Measurements from ENCODE around the gene CABLES1. TPM values are rescaled to one million over a fixed set of nuclear protein-coding genes. Genes with fewer than 3 reads are reported as not detected.

The CABLES1 gene
- total RNA-seq, 2 donors from 2014 or later: 9.9 to 16.7 TPM

DNA sequence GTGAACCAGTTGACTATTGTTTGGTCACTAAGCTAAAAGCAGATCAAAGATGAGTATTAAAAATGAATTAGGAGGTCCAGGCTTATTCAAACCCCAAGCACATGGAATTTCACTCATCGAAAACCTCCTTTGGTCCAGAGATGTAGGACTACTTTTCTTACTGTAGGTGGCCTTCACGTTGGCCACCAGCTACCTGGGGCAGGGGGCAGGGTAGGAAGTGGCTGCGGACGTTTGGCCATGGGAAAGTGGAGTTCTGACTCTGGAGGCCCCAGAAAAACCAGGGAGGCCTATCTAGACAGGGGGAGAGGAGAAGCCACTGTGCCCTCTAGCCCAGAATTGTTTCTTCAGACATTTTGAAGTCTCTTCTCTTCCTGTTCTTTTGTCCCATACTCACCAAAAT lies 31.8 kb upstream of the CABLES1 start:
- H3K4me3 ChIP-seq (ENCODE audit: low read length): no peak overlapping the region
- H3K9ac ChIP-seq (ENCODE audit: extremely low read depth, low read length, poor library complexity, severe bottlenecking): no peak overlapping the region
- H3K27me3 ChIP-seq (ENCODE audit: control insufficient read depth, insufficient read depth, low read length, poor library complexity, severe bottlenecking): no peaks in the 10 kb centered on the region
- H3K27ac ChIP-seq (ENCODE audit: low read depth, low read length): no peak overlapping the region
- Mint-ChIP-seq H3K27ac (no peak overlapping the region), H3K4me1 (no peaks in the 10 kb centered on the region), H3K4me3 (no peak overlapping the region), H3K9me3 (no peaks in the 10 kb centered on the region), H3K36me3 (ENCODE audit: low read depth) (no peaks in the 10 kb centered on the region), H3K27me3 (ENCODE audit: insufficient read depth) (peaks cover 3% of the 10 kb centered on the region)
- H3K36me3 ChIP-seq (ENCODE audit: control insufficient read depth, insufficient read depth, low read length): no peaks in the 10 kb centered on the region
- H3K4me1 ChIP-seq (ENCODE audit: control insufficient read depth, insufficient read depth, low read length): no peaks in the 10 kb centered on the region
- TF ChIP-seq, protein P1, sequence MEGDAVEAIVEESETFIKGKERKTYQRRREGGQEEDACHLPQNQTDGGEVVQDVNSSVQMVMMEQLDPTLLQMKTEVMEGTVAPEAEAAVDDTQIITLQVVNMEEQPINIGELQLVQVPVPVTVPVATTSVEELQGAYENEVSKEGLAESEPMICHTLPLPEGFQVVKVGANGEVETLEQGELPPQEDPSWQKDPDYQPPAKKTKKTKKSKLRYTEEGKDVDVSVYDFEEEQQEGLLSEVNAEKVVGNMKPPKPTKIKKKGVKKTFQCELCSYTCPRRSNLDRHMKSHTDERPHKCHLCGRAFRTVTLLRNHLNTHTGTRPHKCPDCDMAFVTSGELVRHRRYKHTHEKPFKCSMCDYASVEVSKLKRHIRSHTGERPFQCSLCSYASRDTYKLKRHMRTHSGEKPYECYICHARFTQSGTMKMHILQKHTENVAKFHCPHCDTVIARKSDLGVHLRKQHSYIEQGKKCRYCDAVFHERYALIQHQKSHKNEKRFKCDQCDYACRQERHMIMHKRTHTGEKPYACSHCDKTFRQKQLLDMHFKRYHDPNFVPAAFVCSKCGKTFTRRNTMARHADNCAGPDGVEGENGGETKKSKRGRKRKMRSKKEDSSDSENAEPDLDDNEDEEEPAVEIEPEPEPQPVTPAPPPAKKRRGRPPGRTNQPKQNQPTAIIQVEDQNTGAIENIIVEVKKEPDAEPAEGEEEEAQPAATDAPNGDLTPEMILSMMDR (conservative IDR thresholded peaks at IDR 0.05): peak; percentile 56
- no peaks in the 10 kb centered on the region for H3K9me3 ChIP-seq (ENCODE audit: control insufficient read depth, low read length)
- peak; percentile 55 for DNase-seq
- 88 to 92% methylated on average over 2 to 4 of the region's 4 CpGs for WGBS, 2 experiments (ENCODE audit: insufficient coverage in 1 of 2, insufficient read length in 1 of 2)

DNA sequence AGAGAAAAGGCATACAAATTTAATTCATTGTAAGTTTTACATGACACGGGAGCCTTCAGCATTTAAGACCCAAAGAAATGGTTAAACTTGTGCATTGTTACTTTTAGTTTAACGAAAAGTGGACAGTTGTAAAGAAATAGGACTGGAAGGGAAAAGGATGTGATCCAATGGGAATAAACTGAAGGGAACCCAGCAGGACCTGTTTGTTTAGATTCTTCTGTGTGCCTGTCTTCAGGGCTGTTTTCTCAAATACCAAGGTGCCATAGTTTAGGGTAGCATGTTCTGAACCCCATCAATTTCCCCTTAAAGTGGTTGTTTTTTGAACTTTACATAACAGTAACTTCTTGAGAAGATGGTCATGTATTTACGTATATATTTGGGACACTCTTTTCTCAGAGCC lies 30.3 kb upstream of the CABLES1 start:
- no peaks in the 10 kb centered on the region for H3K27me3 ChIP-seq (ENCODE audit: control insufficient read depth, insufficient read depth, low read length, poor library complexity, severe bottlenecking)
- H3K9me3 ChIP-seq (ENCODE audit: control insufficient read depth, low read length): no peaks in the 10 kb centered on the region
- no peak overlapping the region for H3K27ac Mint-ChIP-seq
- no peak overlapping the region for H3K9ac ChIP-seq (ENCODE audit: extremely low read depth, low read length, poor library complexity, severe bottlenecking)
- TF ChIP-seq, protein P1 (conservative IDR thresholded peaks at IDR 0.05): no peak
- H3K4me3 Mint-ChIP-seq: no peak overlapping the region
- peaks cover 3% of the 10 kb centered on the region for H3K27me3 Mint-ChIP-seq (ENCODE audit: insufficient read depth)
- WGBS, 2 experiments (ENCODE audit: insufficient coverage in 1 of 2, insufficient read length in 1 of 2): 92 to 97% methylated on average over 3 of the region's 3 CpGs
- H3K4me1 Mint-ChIP-seq: no peaks in the 10 kb centered on the region
- no peak overlapping the region for H3K27ac ChIP-seq (ENCODE audit: low read depth, low read length)
- H3K36me3 ChIP-seq (ENCODE audit: control insufficient read depth, insufficient read depth, low read length): no peaks in the 10 kb centered on the region
- H3K4me3 ChIP-seq (ENCODE audit: low read length): no peak overlapping the region
- peaks cover 1% of the 10 kb centered on the region for H3K9me3 Mint-ChIP-seq
- no peaks in the 10 kb centered on the region for H3K36me3 Mint-ChIP-seq (ENCODE audit: low read depth)
- DNase-seq: no peak
- no peaks in the 10 kb centered on the region for H3K4me1 ChIP-seq (ENCODE audit: control insufficient read depth, insufficient read depth, low read length)

DNA sequence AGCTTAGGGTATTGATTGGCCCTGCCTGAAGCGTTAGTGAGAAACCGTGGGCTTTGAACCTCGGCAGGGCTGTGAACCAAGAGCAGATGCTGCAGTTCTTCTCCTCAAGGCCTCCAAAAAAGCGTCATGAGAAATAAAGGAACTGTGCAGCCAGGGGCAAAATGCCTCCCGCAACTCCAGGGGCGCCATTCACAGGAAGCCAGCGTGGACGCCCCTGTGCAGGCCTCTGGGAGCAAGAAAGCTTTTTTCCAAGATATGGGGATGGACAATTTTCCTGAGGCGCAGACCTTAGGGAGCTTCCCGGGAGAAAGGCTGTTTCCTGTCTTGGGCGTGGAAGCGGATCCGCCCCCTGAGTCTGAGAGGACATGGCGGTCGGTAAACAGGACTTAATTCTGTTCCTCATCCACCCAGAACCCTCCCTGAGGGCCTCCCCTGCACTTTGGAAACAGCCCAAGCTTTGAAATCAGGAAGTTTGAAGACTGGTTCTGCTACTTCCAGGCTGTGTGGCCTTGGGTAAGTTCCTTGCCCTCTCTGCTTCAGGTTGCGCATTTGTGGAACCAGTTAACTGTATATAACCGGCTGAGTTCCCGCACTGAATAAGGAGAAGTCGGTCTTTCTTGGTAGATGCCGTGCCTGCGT lies 29.6 kb upstream of the CABLES1 start:
- Mint-ChIP-seq H3K4me3 (no peak overlapping the region), H3K27me3 (ENCODE audit: insufficient read depth) (peaks cover 3% of the 10 kb centered on the region), H3K9me3 (peaks cover 1% of the 10 kb centered on the region), H3K36me3 (ENCODE audit: low read depth) (no peaks in the 10 kb centered on the region), H3K4me1 (no peaks in the 10 kb centered on the region), H3K27ac (no peak overlapping the region)
- Histone ChIP-seq H3K27me3 (ENCODE audit: control insufficient read depth, insufficient read depth, low read length, poor library complexity, severe bottlenecking) (no peaks in the 10 kb centered on the region), H3K27ac (ENCODE audit: low read depth, low read length) (no peak overlapping the region), H3K9ac (ENCODE audit: extremely low read depth, low read length, poor library complexity, severe bottlenecking) (no peak overlapping the region), H3K4me3 (ENCODE audit: low read length) (no peak overlapping the region), H3K36me3 (ENCODE audit: control insufficient read depth, insufficient read depth, low read length) (no peaks in the 10 kb centered on the region), H3K9me3 (ENCODE audit: control insufficient read depth, low read length) (no peaks in the 10 kb centered on the region), H3K4me1 (ENCODE audit: control insufficient read depth, insufficient read depth, low read length) (no peaks in the 10 kb centered on the region)
- TF ChIP-seq, protein P1 (conservative IDR thresholded peaks at IDR 0.05): no peak
- WGBS, 2 experiments (ENCODE audit: insufficient coverage in 1 of 2, insufficient read length in 1 of 2): 89 to 91% methylated on average over 17 to 21 of the region's 21 CpGs
- DNase-seq: peak; percentile 56
